HFFc6 (cell line): Measurements from ENCODE around the gene PDPN. TPM values are rescaled to one million over a fixed set of nuclear protein-coding genes. Genes with fewer than 3 reads are reported as not detected.

Experiments
- DNase-seq: peaks from one replicate; pipeline ENCODE4 v3.0.0-alpha.2; 2018
- H3K27ac Mint-ChIP-seq: 2 replicates; pipeline ENCODE4 v1.8.0; 2020; ENCODE audit warnings: mild to moderate bottlenecking, mixed read lengths
- H3K27me3 Mint-ChIP-seq: 2 replicates; pipeline ENCODE4 v1.8.0; 2021; ENCODE audit warnings: mild to moderate bottlenecking, moderate library complexity, mixed read lengths; ENCODE audit not compliant: insufficient read depth
- H3K36me3 Mint-ChIP-seq: 2 replicates; pipeline ENCODE4 v1.8.0; 2021; ENCODE audit warnings: low read depth, mixed read lengths
- H3K4me1 Mint-ChIP-seq: 2 replicates; pipeline ENCODE4 v1.8.0; 2020; ENCODE audit warnings: low read depth, mixed read lengths
- H3K4me3 Mint-ChIP-seq: 2 replicates; pipeline ENCODE4 v1.8.0; 2020; ENCODE audit warnings: mild to moderate bottlenecking, moderate library complexity, mixed read lengths
- H3K9me3 Mint-ChIP-seq: 2 replicates; pipeline ENCODE4 v1.8.0; 2020; ENCODE audit warnings: mild to moderate bottlenecking, mixed read lengths
- total RNA-seq, 6 experiments: library from RNA; stranded (reverse); fragmentation: NEBNext Ultra II Directional; extraction: Animal tissue kit (Norgen Biotek cat#: 25700); gene quantifications; 2 replicates in 1 of 6; 3 replicates in 5 of 6; pipeline ENCODE4 v1.2.3, GENCODE V29; 2021
- TF ChIP-seq, protein P1 (sequence below): fragments of 200-600 bp; sonication (generic); IDR thresholded peaks from 2 replicates; pipeline ENCODE4 v1.5.0; 2021; ENCODE audit warnings: antibody characterized with exemption, mild to moderate bottlenecking

PDPN gene
- total RNA-seq, 6 experiments from 2014 or later, result not detected

- Mint-ChIP-seq H3K27me3 (no peaks in the 10 kb centered on the region), H3K4me1 (no peaks in the 10 kb centered on the region), H3K4me3 (no peak overlapping the region), H3K27ac (no peak overlapping the region), H3K36me3 (peaks cover 10% of the 10 kb centered on the region), H3K9me3 (peaks cover 35% of the 10 kb centered on the region)
- TF ChIP-seq, protein P1, sequence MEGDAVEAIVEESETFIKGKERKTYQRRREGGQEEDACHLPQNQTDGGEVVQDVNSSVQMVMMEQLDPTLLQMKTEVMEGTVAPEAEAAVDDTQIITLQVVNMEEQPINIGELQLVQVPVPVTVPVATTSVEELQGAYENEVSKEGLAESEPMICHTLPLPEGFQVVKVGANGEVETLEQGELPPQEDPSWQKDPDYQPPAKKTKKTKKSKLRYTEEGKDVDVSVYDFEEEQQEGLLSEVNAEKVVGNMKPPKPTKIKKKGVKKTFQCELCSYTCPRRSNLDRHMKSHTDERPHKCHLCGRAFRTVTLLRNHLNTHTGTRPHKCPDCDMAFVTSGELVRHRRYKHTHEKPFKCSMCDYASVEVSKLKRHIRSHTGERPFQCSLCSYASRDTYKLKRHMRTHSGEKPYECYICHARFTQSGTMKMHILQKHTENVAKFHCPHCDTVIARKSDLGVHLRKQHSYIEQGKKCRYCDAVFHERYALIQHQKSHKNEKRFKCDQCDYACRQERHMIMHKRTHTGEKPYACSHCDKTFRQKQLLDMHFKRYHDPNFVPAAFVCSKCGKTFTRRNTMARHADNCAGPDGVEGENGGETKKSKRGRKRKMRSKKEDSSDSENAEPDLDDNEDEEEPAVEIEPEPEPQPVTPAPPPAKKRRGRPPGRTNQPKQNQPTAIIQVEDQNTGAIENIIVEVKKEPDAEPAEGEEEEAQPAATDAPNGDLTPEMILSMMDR, result no peak
- no peak for DNase-seq
Measured at GRCh38 chr1:13577846-13578245, 5.8 kb upstream of the PDPN start.

- Mint-ChIP-seq H3K4me1 (no peaks in the 10 kb centered on the region), H3K27me3 (no peaks in the 10 kb centered on the region; the same call in 1 of the 2 replicates), H3K36me3 (peaks cover 4% of the 10 kb centered on the region; the same call in 1 of the 2 replicates), H3K9me3 (peaks cover 38% of the 10 kb centered on the region), H3K4me3 (no peak overlapping the region), H3K27ac (no peak overlapping the region)
- TF ChIP-seq, protein P1, result no peak
- DNase-seq, result no peak
Measured at GRCh38 chr1:13581446-13581845, 2.2 kb upstream of the PDPN start.

DNA sequence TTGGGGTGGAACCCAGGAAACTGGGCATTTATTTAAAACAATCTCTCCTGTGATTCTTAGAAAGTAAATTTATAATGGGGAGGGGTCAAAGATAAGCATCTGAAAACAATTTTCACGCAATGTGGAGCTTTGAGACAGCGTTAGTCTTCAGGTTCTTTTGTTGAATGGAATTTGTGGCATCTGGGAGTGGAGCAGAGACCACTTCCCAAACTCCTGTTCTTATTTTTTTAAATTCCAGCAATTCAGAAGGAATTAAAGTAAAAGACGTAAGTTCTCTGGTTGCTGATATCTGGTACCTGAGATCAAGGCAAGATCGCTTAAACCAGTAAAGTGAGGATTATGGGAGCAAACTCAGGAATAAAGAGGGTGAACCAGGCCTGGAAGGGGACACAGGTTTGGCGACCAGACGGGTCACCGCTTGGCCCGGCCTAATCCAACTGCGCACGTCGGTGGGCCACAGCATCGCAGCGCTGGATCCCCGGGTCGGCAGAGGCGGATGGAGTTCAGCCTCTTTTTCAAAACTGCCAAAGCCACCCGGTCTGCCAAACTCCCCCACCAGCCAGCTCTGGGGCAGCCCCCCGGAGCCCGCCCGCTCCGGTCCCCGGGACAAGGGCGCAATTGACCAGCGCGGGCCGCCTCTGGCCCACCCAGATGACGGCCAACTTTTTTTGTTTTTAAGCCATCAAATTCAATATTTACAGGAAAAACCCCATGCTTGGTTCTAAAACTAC, 754 bp upstream of the PDPN start:
- H3K27me3 Mint-ChIP-seq, result no peaks in the 10 kb centered on the region; the same call in 1 of the 2 replicates

DNA sequence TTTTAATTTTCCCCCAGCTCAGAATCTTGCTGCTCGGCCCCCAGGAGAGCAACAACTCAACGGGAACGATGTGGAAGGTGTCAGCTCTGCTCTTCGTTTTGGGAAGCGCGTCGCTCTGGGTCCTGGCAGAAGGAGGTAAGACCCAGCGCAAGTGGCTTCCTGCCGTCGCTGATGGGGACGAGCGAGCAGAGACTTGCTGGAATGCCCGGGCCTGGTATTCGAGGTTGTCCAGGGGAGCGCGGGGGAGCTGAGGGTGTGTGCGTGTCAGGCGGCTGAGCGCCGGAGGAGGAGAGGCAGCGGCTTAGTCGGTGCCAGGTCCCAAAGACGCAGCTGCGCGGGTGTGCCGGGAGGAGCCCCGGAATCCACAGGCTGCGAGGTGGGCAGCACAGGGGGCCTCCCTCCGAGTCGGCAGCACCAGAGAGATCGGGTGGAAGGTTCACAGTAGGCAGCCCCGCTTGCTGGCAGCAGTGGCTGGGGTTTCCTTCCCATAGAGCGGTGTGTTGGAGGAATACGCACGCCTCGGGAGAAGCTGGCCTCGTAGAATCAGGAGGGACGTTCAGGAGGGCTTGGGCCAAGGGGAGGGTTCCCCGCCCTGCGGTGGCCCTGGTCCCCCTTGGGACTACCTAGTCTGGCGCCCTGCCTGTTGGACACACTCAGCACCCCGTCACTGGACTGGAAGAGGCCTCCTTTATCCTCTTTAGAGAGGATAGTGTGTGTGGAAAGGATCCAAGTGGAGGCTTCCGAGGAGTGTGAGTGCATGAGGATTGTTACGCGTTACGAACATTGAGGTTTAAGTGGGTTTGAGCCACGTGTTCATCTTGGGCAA, 547 bp downstream of the PDPN start:
- H3K36me3 Mint-ChIP-seq, result peaks cover 4% of the 10 kb centered on the region; the same call in 1 of the 2 replicates
- H3K9me3 Mint-ChIP-seq, result peaks cover 37% of the 10 kb centered on the region
- no peak for DNase-seq
- TF ChIP-seq, protein P1, result no peak
- H3K4me1 Mint-ChIP-seq, result no peaks in the 10 kb centered on the region
- no peak overlapping the region for H3K4me3 Mint-ChIP-seq
- no peaks in the 10 kb centered on the region; the same call in 1 of the 2 replicates for H3K27me3 Mint-ChIP-seq
- H3K27ac Mint-ChIP-seq, result no peak overlapping the region

More for the DNA sequence above, 754 bp upstream of the PDPN start:
- TF ChIP-seq, protein P1, result no peak
- no peaks in the 10 kb centered on the region for H3K4me1 Mint-ChIP-seq
- no peak for DNase-seq
- no peak overlapping the region for H3K4me3 Mint-ChIP-seq
- H3K36me3 Mint-ChIP-seq, result peaks cover 4% of the 10 kb centered on the region; the same call in 1 of the 2 replicates
- H3K9me3 Mint-ChIP-seq, result peaks cover 37% of the 10 kb centered on the region
- no peak overlapping the region for H3K27ac Mint-ChIP-seq

DNA sequence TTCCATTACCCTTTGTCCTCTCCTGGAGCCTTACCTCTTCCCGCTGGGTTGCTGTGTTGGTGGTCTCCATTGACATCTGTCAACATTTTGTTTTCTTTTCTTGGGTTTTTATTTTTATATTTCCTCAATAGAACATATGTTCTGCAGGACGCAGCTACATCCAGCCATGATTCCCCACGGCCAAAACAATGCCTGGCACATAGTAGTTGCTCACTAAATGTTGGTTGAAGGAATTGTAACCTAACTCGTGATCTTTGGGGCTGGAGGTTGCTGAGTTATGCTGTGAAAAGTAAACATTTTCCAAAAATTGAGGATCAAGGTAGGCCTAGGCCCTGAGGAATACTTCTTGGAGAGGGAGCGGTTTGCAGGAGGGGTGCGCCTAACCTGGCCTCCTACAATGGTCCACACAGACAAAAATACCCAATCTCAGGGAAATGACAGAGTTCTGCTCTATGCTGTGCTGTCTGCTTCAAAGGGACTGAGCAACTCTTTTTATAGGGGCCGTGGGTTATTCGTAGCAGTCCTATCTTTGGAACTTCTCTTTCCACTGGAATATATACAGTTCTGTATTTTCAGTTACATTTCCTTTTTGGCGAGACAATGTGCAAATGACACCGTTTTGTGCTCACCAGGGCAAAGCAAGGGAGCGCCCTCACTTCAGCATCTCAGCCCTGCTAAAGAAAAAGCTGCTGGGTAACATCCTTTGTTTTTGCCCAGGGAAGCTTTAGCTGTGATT, 1.4 kb downstream of the PDPN start:
- Mint-ChIP-seq H3K36me3 (peaks cover 4% of the 10 kb centered on the region; the same call in 1 of the 2 replicates), H3K4me3 (no peak overlapping the region), H3K4me1 (no peaks in the 10 kb centered on the region), H3K9me3 (peaks cover 45% of the 10 kb centered on the region), H3K27me3 (no peaks in the 10 kb centered on the region; the same call in 1 of the 2 replicates), H3K27ac (no peak overlapping the region)
- no peak for DNase-seq
- TF ChIP-seq, protein P1, result no peak
